Fibroblast of skin of left quadriceps (primary cell): Measurements from ENCODE around the gene MRPL11.

Experiments used
- DNase-seq, 2 experiments: peaks; one replicate each; pipeline ENCODE4 v3.0.0-alpha.2; 2013; ENCODE audit warnings: low read depth in 2 of 2

MRPL11 gene

DNA sequence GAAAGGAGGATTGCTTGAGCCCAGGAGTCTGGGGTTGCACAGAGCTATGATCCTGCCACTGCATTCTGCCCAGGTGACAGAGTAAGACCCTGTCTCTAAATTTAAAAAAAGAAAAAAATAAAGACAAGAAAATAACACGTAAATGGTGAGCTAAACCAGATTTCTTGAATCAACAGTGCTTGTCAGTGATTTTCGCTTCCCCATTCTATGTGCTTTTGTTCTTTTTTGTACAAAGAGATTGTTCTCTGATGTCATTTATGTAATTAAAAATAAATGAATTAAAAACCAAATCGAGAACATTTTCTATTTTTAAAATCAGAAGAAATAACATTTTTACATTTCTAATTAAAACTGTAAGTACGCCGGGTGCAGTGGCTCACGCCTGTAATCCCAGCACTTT lies 47.3 kb downstream of the MRPL11 start:
- DNase-seq = no peak

DNA sequence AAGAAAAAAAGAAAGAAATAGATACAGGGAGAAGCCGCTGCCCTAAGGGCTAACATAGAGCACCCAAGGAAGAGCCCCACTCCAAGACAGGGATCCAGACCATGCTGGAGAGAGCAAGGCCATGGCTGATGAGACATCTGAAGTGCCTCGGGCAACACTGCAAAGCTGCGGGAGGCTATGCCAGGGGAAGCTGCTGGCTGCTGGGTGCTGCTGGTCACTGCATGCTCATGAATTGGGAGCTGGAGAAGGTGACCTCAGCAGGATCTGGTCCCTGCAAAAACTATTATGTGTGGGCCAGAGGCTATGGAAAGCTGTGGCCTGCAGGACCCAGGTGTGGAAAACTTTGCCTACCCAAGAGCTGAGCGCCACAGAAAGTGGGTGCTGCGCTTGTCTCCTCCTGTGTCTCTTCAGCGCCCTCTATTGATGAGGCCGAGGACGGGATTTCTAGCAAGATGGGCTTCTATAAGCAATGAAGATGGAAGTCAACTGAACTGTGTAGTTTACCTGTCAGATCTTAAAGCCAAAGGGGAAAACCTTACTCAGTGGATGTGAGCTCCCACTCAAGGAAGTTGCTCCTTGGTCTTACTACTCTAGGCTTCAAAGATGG lies 49.8 kb downstream of the MRPL11 start:
- DNase-seq = peak; percentile 30 to 38

DNA sequence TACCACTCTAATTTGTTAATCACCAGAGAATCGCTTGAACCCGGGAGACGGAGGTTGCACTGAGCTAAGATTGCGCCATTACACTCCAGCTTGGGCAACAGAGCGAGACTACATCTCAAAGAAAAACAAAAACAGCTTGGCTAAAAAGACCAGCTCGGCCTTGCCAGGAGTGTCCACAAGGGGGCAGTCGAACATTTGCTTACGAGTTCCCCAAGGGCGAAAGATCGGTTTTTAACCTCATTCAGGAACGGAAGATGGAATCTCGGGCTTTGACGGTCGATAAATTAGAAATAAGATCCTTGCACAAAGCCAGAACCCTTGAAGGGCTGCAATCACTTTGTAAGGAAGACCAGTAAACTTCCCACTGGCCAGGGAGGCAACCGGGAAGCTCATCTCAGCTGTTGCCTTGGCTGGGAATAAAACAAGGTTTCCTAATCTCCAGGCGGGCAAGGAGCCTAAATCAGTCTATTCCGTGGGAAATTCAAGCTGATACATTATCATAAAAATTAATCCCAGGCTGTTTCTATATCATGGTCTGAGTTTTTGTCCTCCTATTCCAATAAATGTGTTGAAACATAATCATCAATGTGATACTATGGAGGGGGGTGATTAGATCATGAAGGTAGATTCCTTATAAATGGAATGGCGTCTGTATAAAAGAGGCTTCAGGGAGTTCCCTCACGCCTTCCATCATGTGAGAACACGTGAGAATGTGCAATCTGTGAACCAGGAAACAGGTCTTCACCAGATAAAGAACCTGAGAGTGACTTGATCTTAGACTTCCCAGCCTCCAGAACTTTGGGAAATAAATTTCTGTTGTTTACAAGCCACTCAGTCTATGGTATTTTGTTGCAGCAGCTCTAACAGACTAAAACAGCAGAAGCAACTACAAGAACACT lies 52.2 kb downstream of the MRPL11 start:
- DNase-seq = peak; percentile 65 to 67
